ENCODE measurements around the gene ABLIM3. TPM values are rescaled to one million over a fixed set of nuclear protein-coding genes. Genes with fewer than 3 reads are reported as not detected.

The ABLIM3 gene
- total RNA-seq, 1 experiment from 2014 or later = 14.3 TPM

- RAD21 ChIA-PET (ENCODE audit: low non-redundant PET in 1 of 2, low total read pairs in 2 of 2, uncharacterized antibody in 2 of 2, unreplicated experiment in 2 of 2) = no interaction called here
- TF ChIP-seq ZNF274 (IDR thresholded peaks at IDR 0.05; ENCODE audit: low read depth, low read length) (no peak), ATF3 (IDR thresholded peaks at IDR 0.05) (no peak), CTCF (IDR thresholded peaks at IDR 0.05 in 2 of 3, conservative IDR thresholded peaks at IDR 0.05 in 1 of 3; ENCODE audit: borderline replicate concordance in 1 of 3, insufficient read depth in 1 of 3, low read depth in 2 of 3, low read length in 2 of 3) (no peak), RAD21 (IDR thresholded peaks at IDR 0.05; ENCODE audit: low read depth) (no peak), SRF (IDR thresholded peaks at IDR 0.05; ENCODE audit: low read depth) (no peak), SP1 (IDR thresholded peaks at IDR 0.05; ENCODE audit: low read depth) (no peak), ELF1 (IDR thresholded peaks at IDR 0.05; ENCODE audit: borderline replicate concordance, low read depth) (no peak), REST (IDR thresholded peaks at IDR 0.05; ENCODE audit: low read depth) (no peak), POLR2A (IDR thresholded peaks at IDR 0.05; ENCODE audit: borderline replicate concordance, extremely low read depth, insufficient read depth, insufficient read length) (no peak), EGR1 (IDR thresholded peaks at IDR 0.05; ENCODE audit: low read depth) (no peak), FOSL1 (IDR thresholded peaks at IDR 0.05; ENCODE audit: low read depth) (no peak), JUND (IDR thresholded peaks at IDR 0.05) (no peak), EZH2 (IDR thresholded peaks at IDR 0.05) (no peak), SIN3A (IDR thresholded peaks at IDR 0.05; ENCODE audit: low read depth) (no peak), CBX3 (IDR thresholded peaks at IDR 0.05; ENCODE audit: low read depth) (no peak), EZH2phosphoT487 (IDR thresholded peaks at IDR 0.05; ENCODE audit: borderline replicate concordance) (no peak), TCF7L2 (IDR thresholded peaks at IDR 0.05; ENCODE audit: borderline replicate concordance, extremely low read depth, insufficient read depth, insufficient read length) (no peak), CEBPB (IDR thresholded peaks at IDR 0.05; ENCODE audit: low read depth) (no peak), ZBTB33 (IDR thresholded peaks at IDR 0.05; ENCODE audit: extremely low read depth, insufficient replicate concordance, low read length) (no peak), POLR2AphosphoS5 (IDR thresholded peaks at IDR 0.05; ENCODE audit: low read depth, low read length) (no peak)
- Histone ChIP-seq H3K79me2 (ENCODE audit: insufficient read depth, low read length) (no peaks in the 10 kb centered on the region), H3K9ac (ENCODE audit: low read length) (no peak overlapping the region), H3K4me3 (replicated peaks in 1 of 2; ENCODE audit: low read depth in 1 of 2, low read length in 2 of 2) (no peak overlapping the region), H3K9me3 (ENCODE audit: control insufficient read depth in 1 of 2, insufficient read depth in 1 of 2, low read depth in 1 of 2, low read length in 2 of 2) (no peaks in the 10 kb centered on the region), H2AFZ (ENCODE audit: low read depth, low read length, poor library complexity, severe bottlenecking) (no peak overlapping the region), H3K36me3 (ENCODE audit: control insufficient read depth in 1 of 2, insufficient read depth in 2 of 2, low read length in 2 of 2) (no peaks in the 10 kb centered on the region), H3K9me2 (ENCODE audit: insufficient read depth) (no peaks in the 10 kb centered on the region), H4K20me1 (ENCODE audit: insufficient read depth) (no peaks in the 10 kb centered on the region), H3K4me1 (ENCODE audit: control insufficient read depth in 1 of 2, insufficient read depth in 2 of 2, low read length in 2 of 2) (no peaks in the 10 kb centered on the region), H3K27me3 (ENCODE audit: insufficient read depth, low read length) (no peaks in the 10 kb centered on the region), H3K4me2 (ENCODE audit: low read length) (no peak overlapping the region), H3K27ac (ENCODE audit: low read depth, low read length) (no peak overlapping the region)
- POLR2A ChIA-PET = no interaction called here
- BruUV-seq (replicated peaks) = no TSS peak
- ATAC-seq (no peak), DNase-seq (ENCODE audit: low read depth, low spot score) (no peak)
- CTCF ChIA-PET = no interaction called here
- intact Hi-C loops (cut with micrococcal nuclease) = no loop called here
These were observed 161.9 kb downstream of the ABLIM3 start for GRCh38 chr5:149303210-149303609.

Measured in HCT116 (cell line).